Prostate gland (tissue), 2 donors: Measurements from ENCODE around the gene SAFB.

Experiments
- CTCF ChIP-seq, 4 experiments: fragments of 200-600 bp in 2 of 4; fragments of 450-650 bp in 2 of 4; sonication (generic) in 2 of 4; IDR thresholded peaks; 1 replicate in 3 of 4; 2 replicates in 1 of 4; pipeline ENCODE4 v1.5.1; 2016 to 2019; ENCODE audit warnings: antibody characterized with exemption in 4 of 4, mild to moderate bottlenecking in 2 of 4, moderate library complexity in 2 of 4
- POLR2A ChIP-seq: fragments of 450-650 bp; IDR thresholded peaks from one replicate; pipeline ENCODE4 v1.6.1; 2016; ENCODE audit warnings: antibody characterized with exemption, mild to moderate bottlenecking
- POLR2AphosphoS5 ChIP-seq: sonication (generic); formaldehyde crosslinking; IDR thresholded peaks from one replicate; pipeline ENCODE4 v1.6.1; 2017; ENCODE audit warnings: antibody characterized with exemption

GRCh38 chr19:5575590-5575989 is 47.3 kb upstream of the SAFB start:
- TF ChIP-seq CTCF (IDR thresholded peaks at IDR 0.05) (no peak), POLR2A (no peak), POLR2AphosphoS5 (no peak)
